Inferior parietal cortex (tissue), 1 donor: Measurements from ENCODE around the gene SV2C.
"Not testable (repeated sequence)": the region's sequence is repeated elsewhere in the genome, so short reads cannot be mapped to it uniquely, and the experiment has no call there.

Experiments used
- DNase-seq: peaks from one replicate; pipeline ENCODE4 v3.0.0-alpha.2; 2016; ENCODE audit errors: extremely low spot score

SV2C gene

DNA sequence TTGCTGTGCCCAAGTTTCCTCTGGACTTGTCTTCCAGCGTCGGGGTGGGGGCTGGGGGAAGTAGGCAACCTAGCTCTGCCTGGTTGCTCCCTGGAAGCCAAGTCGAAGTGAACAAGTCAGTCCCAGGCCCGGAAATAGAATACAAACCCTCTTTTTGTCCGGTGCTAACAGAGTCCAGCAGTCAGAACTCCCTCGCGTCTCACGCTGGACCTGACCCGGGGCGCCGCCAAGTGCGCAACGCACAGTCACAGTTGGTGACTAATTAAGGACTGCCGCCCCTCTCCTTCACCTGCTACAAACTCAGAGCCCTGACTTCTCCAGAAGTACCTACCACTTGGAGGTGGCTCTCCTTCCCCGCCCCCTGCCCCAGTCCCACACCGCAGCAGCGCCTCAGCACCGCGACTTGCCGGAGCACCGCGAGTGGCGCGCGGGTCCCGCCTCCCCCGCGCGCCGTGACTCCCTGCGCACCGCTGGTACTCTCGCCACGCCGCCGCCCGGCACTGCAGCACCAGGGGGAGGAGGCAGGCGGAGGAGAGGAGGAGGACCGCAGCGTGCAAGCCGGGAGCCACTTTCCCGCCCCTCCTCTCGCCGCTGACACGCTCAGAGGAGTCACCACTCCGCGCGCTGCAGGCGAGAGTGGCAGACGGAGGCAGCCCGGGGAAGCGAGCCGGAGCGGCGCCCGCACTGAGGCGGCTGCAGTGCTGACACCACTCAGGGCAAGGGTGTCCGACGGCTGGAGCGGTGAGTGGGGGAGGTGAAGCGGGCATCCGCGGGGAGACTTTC lies at the start of gene SV2C:
SV2C (plus strand) TSS at position 612 of the 783 bp plus-strand sequence. CDS start 48,368 bp downstream, outside the sequence.
- no peak for DNase-seq

GRCh38 chr5:76037736-76038151 lies 45.4 kb upstream of the SV2C start:
- not testable (repeated sequence) for DNase-seq

DNA sequence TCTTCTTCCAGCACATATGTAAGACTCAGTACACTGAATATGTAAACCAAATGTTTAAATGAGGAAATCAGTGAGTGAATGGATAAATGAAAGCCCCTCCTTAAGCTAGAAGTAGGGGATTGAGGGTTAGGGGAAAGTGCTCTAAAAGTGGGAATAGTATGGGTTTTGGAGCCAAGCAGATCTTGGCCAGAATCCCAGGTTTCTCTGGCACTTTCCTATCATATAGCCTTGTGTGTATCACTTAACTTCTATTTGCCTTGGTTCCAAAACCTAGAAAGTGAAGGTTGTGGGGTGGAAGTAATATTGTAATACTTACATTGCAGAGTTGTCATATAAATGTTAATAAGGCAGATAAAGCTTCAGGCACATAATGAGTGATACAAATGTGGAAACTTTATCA lies 45.0 kb upstream of the SV2C start:
- DNase-seq = no peak

GRCh38 chr5:76040806-76041205 lies 42.4 kb upstream of the SV2C start:
- DNase-seq = no peak

DNA sequence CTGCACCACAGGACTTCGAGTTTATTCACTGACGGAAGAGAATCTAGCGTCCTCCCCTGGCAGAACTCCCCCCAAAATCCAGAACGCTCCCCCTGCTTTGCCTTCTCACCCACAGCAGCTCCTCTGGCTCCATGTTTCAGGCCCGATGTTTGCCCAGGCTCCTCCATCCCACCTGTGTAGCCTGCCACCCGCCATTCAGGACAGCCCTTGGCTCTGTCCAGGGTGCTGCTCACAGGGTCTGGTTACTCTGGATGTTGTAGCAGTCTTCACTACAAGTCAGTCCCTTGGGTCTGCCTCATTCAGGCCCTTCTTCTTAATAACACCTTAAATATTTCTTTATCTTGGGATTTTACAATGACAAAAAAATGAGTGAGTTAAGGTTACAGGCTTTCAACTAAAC lies 41.3 kb upstream of the SV2C start:
- DNase-seq = no peak

- DNase-seq = no peak
Measured at GRCh38 chr5:76046741-76047140, 36.4 kb upstream of the SV2C start.

DNA sequence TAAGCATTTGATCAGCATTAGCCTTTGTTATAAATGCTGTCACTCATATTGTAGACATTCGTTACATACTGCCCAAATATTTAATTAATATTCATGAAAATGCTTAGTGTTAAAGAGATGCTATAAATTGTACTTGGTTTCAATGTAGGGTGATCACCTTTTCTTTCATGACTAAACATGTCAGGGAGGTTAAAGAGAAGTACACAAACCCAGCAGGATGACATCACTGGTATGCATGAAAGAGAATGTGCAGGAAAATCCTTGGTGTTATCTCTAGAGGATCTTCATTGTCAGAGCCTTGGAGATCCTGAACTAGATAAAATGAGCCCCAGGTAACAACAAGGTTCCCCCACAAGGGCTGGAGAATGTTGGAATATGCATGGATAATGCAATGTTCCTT lies 33.0 kb upstream of the SV2C start:
- DNase-seq = no peak

DNA sequence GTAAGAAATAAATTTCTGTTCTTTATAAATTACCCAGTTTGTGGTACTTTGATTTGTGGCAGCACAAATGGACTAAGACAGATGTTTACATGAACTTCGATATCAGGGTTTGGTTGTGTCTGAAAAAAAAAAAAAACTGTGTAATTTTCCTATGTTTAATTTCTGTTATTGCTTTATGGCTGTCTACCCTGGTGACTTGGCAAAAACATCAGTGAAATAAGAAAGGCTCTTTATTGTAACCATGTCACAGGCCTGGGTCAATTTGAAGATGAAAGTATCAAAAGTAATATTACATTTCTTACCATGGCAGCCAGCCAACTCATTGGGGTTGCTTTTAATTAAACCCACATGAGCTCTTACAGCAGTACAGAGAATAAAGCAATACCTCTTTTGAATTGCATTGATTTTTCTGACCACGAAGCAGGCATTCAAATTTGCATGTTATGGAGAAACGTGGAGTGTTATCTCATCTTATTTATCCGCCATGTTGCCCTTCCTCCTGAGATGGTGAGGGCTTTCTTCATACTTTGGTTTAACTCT lies 20.6 kb upstream of the SV2C start:
- DNase-seq = no peak

DNA sequence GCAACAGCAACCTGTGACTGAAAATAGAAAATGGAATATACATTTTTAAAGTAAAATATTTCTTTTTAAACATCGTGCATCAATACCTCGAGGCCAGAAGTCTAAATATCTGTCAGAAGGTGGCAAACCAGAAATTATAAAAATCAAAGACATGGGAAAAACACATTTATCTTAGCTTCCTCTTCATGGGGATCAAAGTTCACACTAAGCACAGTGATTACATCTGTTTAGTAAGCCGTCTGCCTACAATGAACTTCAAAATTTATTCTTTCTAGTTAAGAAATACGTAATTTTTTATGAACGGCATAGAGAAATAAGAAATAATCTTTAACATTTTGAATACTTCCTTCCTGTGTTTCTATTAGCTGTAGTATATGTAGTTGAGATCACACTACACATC lies 17.9 kb upstream of the SV2C start:
- no peak for DNase-seq

- no peak for DNase-seq
Measured at GRCh38 chr5:76069061-76069735, 14.0 kb upstream of the SV2C start.

- DNase-seq = no peak
Measured at GRCh38 chr5:76074487-76075065, 8.6 kb upstream of the SV2C start.

- no peak for DNase-seq
Measured at GRCh38 chr5:76081811-76082771, 1.1 kb upstream of the SV2C start.

DNA sequence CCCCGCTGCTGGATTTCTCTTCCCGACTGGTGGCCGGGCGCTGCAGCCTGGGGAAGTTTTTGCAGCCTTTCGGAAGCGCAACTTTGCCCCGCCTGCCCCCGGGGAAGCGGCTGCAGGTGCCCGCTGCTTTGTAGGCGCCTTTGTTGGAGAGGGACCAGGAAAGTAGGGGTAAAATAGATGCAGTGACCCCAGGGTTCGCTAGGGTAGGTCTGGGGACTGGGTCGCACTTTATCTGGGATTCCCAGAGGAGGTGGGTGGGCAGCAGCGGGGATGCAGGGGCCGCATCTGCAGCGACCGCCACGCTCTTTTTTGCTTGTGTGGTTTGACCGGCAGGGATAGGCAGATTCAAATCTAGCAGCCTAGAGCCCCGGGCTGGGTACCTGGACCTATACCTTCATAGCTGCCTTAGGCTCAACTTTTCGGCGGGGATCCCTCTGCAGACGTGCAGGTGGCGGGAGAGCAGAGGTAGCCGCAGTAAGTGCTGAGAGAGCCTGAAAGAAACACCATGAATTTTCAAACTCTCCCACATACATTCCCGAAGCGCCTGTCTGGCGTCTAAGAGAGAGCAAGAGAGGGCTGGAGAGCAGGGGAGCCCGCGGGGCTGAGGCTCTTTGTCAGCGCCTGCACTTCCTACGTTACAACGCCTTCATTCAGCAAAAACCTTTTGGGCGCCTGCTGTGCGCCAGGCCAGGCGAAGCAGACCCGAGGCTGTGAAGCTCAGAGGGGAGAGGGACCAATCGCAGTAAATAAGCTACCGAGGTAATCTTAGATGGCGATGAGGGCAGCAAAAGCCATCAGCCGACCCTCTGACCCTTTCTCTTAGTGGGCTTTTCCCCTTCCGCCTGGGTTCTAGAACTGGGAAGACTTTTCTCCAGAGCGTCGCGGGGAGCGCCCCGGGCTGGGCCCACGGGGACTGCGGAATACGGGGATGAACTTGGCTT lies 642 bp downstream of the SV2C start:
- DNase-seq = no peak

- no peak for DNase-seq
Measured at GRCh38 chr5:76084496-76085242, 1.5 kb downstream of the SV2C start.

GRCh38 chr5:76085243-76085579 lies 2.0 kb downstream of the SV2C start:
- DNase-seq = no peak

- no peak for DNase-seq
Measured at GRCh38 chr5:76086095-76086494, 2.9 kb downstream of the SV2C start.

DNA sequence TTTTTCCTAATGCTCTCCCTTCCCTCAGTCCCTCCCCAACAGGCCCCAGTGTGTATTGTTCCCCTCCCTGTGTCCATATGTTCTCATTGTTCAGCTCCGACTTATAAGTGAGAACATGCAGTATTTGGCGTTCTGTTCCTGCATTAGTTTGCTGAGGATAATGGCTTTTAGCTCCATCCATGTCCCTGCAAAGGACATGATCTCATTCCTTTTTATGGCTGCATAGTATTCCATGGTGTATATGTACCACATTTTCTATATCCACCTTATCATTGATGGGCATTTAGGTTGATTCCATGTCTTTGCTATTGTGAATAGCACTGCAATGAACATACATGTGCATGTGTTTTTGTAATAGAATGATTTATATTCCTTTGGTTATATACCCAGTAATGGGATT lies 6.0 kb downstream of the SV2C start:
- DNase-seq = not testable (repeated sequence)

GRCh38 chr5:76091351-76091750 lies 8.2 kb downstream of the SV2C start:
- no peak for DNase-seq

- no peak for DNase-seq
Measured at GRCh38 chr5:76099286-76099702, 16.1 kb downstream of the SV2C start.

DNA sequence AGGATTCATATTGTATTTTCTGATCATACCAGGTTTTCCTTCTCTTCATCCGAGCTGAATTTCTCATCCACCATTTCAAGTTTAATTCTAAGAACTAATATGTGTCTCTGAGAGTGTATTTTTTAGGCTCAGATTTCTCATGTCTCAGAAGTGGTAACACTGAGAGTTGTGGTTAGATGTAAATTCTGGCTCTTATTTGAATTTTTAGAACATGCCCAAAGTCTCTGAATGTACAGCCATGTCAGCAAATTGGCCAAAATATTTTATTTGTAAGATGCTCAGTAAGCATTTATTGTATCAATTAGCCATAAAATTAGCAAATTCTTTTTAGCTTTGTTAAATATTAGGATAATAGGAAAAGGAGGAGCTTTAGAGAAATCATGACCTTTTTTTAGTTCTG lies 16.6 kb downstream of the SV2C start:
- DNase-seq = no peak
